ENCODE data around the gene DPH7.

- TF ChIP-seq CTCF (IDR thresholded peaks at IDR 0.05 in 8 of 11, conservative IDR thresholded peaks at IDR 0.05 in 3 of 11) (no peak), POLR2A (IDR thresholded peaks at IDR 0.05) (no peak)
Observed at GRCh38 chr9:137521405-137521985, 57.2 kb downstream of the DPH7 start.

Measured in spleen (tissue), 7 donors.